Fibroblast of peridontal ligament (primary cell): ENCODE data around the gene SEPTIN5.

Source experiments
- DNase-seq: peaks from one replicate; pipeline ENCODE4 v3.0.0-alpha.2; 2010; ENCODE audit errors: extremely low read depth

The SEPTIN5 gene

GRCh38 chr22:19705181-19705934 is 8.9 kb upstream of the SEPTIN5 start:
- no peak for DNase-seq

- no peak for DNase-seq
Measured at GRCh38 chr22:19706661-19707151, 7.6 kb upstream of the SEPTIN5 start.

GRCh38 chr22:19707347-19708290 is 6.7 kb upstream of the SEPTIN5 start:
- no peak for DNase-seq

GRCh38 chr22:19708321-19709011 is 5.8 kb upstream of the SEPTIN5 start:
- no peak for DNase-seq

- no peak for DNase-seq
Measured at GRCh38 chr22:19709063-19709769, 5.1 kb upstream of the SEPTIN5 start.

GRCh38 chr22:19710020-19710768 is 4.1 kb upstream of the SEPTIN5 start:
- no peak for DNase-seq

GRCh38 chr22:19710769-19711106 is 3.6 kb upstream of the SEPTIN5 start:
- DNase-seq, result no peak

- no peak for DNase-seq
Measured at GRCh38 chr22:19713245-19713644, 1.1 kb upstream of the SEPTIN5 start.

GRCh38 chr22:19713650-19714311 is 522 bp upstream of the SEPTIN5 start:
- no peak for DNase-seq

GRCh38 chr22:19715188-19715930 is 1.1 kb downstream of the SEPTIN5 start:
- no peak for DNase-seq

- DNase-seq, result no peak
Measured at GRCh38 chr22:19716041-19716828, 1.9 kb downstream of the SEPTIN5 start.

GRCh38 chr22:19716829-19717105 is 2.5 kb downstream of the SEPTIN5 start:
- no peak for DNase-seq

- no peak for DNase-seq
Measured at GRCh38 chr22:19717181-19717580, 2.9 kb downstream of the SEPTIN5 start.

- peak; percentile 53 for DNase-seq
Measured at GRCh38 chr22:19717691-19718455, 3.6 kb downstream of the SEPTIN5 start.

- DNase-seq, result no peak
Measured at GRCh38 chr22:19718456-19719049, 4.2 kb downstream of the SEPTIN5 start.

- DNase-seq, result no peak
Measured at GRCh38 chr22:19719050-19719482, 4.8 kb downstream of the SEPTIN5 start.

- DNase-seq, result no peak
Measured at GRCh38 chr22:19719488-19720021, 5.3 kb downstream of the SEPTIN5 start.
